ENCODE data around the gene DNAJC9. TPM values are rescaled to one million over a fixed set of nuclear protein-coding genes. Genes with fewer than 3 reads are reported as not detected.
"Not testable (repeated sequence)": the region's sequence is repeated elsewhere in the genome, so short reads cannot be mapped to it uniquely, and the experiment has no call there.

DNAJC9 gene
- total and polyA plus RNA-seq, 12 donors = 5.6 to 11.2 (median 7.5) TPM

GRCh38 chr10:73262105-73262730 is 15.2 kb upstream of the DNAJC9 start:
- Histone ChIP-seq H3K4me3 (no peak overlapping the region), H3K9me3 (peaks cover 0 to 16% (median 0%) of the 10 kb centered on the region in 11 donors), H3K27ac (no peak overlapping the region), H3K36me3 (no peaks in the 10 kb centered on the region), H3K27me3 (no peaks in the 10 kb centered on the region), H3K4me1 (no peaks in the 10 kb centered on the region)
- intact Hi-C loops (cut with DNase I) = no loop called here
- no peak for TF ChIP-seq CTCF (IDR thresholded peaks at IDR 0.05)
- no peak for DNase-seq
- no peak for ATAC-seq
- WGBS, 2 donors = 64 to 68% methylated on average over 4 of the region's 4 CpGs

GRCh38 chr10:73261362-73261995 is 14.4 kb upstream of the DNAJC9 start:
- no peak for TF ChIP-seq CTCF (IDR thresholded peaks at IDR 0.05)
- H3K9me3 ChIP-seq = peaks cover 0 to 16% (median 0%) of the 10 kb centered on the region in 11 donors
- intact Hi-C loops (cut with DNase I) = no loop called here
- no peak overlapping the region for H3K27ac ChIP-seq
- WGBS, 2 donors = 87 to 93% methylated on average over 9 of the region's 9 CpGs
- H3K4me3 ChIP-seq = no peak overlapping the region
- DNase-seq (no peak), ATAC-seq (no peak)
- H3K27me3 ChIP-seq = no peaks in the 10 kb centered on the region
- no peaks in the 10 kb centered on the region for H3K36me3 ChIP-seq
- no peaks in the 10 kb centered on the region for H3K4me1 ChIP-seq

DNA sequence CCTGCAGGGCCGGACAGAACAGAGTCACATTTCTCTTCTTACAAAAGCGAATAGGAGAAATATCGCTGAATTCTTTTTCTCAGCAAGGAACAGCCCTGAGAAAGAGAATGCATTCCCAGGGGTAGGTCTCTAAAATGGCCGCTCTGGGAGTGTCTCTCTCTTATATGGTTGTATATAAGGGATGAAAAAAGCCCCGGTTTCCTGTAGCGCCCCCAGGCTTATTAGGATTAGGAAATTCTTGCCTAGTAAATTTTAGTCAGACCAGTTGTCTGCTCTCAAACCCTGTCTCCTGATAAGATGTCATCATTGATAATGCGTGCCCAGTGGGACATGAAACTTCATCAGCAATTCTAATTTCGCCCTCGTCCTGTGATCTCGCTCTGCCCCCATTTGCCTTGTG is 11.6 kb upstream of the DNAJC9 start:
- 94 to 97% methylated on average over 10 of the region's 10 CpGs for WGBS, 2 donors
- ATAC-seq, H3K4me1 ChIP-seq, H3K36me3 ChIP-seq, H3K27me3 ChIP-seq, H3K4me3 ChIP-seq, DNase-seq, H3K27ac ChIP-seq: not testable (repeated sequence)
- peaks cover 0 to 16% (median 0%) of the 10 kb centered on the region in 11 donors for H3K9me3 ChIP-seq
- intact Hi-C loops (cut with DNase I) = loop anchor here in 1 of 10 donors (10.0 kb wide), 1 partner anchor 236 kb away; the partner anchor contains the start of gene PPP3CB

DNA sequence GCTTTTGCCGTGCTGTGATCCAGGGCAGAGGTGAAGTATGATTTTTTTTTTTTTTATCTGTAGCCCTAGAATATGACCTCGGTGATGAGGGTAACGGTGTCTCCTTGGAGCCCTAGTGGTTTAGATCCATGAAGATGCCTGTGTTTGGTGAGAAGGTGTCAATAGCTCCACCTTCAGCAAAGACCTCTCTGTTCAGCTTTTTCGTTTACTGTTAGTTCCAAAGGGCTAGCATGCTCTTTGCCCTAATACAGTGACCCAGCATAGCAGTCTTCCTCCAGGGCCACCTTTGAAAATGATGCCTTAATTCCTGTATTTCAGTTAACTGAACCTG is 6.1 kb upstream of the DNAJC9 start:
- H3K27ac ChIP-seq = peak overlapping the region; percentile 49 to 96 (median 90)
- H3K4me3 ChIP-seq = peak overlapping the region; percentile 69 to 96 (median 84)
- DNase-seq = no peak
- H3K9me3 ChIP-seq = no peaks in the 10 kb centered on the region
- peak in 1 of 8 donors; percentile 4 for ATAC-seq
- peaks cover 7 to 33% (median 24%) of the 10 kb centered on the region in 9 donors for H3K4me1 ChIP-seq
- 1% methylated on average over 4 of the region's 4 CpGs for WGBS, 2 donors
- no peaks in the 10 kb centered on the region for H3K27me3 ChIP-seq
- intact Hi-C loops (cut with DNase I) = loop anchor here in 2 of 10 donors (5.0 to 10.0 kb wide), 3 partner anchors 104 to 244 kb away; partner anchors contain the start of genes PPP3CB (in 2 of the 2) and CFAP70 (in 1 of the 2)
- no peak for TF ChIP-seq CTCF (IDR thresholded peaks at IDR 0.05)
- peaks cover 0 to 33% (median 17%) of the 10 kb centered on the region in 9 donors for H3K36me3 ChIP-seq
